ENCODE results near the gene IMP4.

The IMP4 gene

GRCh38 chr2:130342533-130343275 lies at the start of gene IMP4:
Gene IMP4, plus strand, starts transcription at chr2:130342897. Its CDS starts 36 bp downstream, at chr2:130342933.
- Mint-ChIP-seq H3K27me3 (ENCODE audit: low read depth) (no peaks in the 10 kb centered on the region), H3K4me3 (peak within 1 kb of the TSS; percentile 97 to 100 (median 99)), H3K9me3 (no peaks in the 10 kb centered on the region), H3K27ac (peak within 1 kb of the TSS; percentile 97 to 99 (median 99)), H3K4me1 (peaks cover 16% of the 10 kb centered on the region), H3K36me3 (ENCODE audit: low read depth) (peaks cover 47% of the 10 kb centered on the region)
- peak; percentile 21 to 40 (median 25) for TF ChIP-seq CTCF (IDR thresholded peaks at IDR 0.05; ENCODE audit: unreplicated experiment in 3 of 3)

GRCh38 chr2:130300258-130300969 lies 42.3 kb upstream of the IMP4 start:
- H3K4me3 Mint-ChIP-seq: no peak overlapping the region
- H3K9me3 Mint-ChIP-seq: no peaks in the 10 kb centered on the region
- H3K27me3 Mint-ChIP-seq (ENCODE audit: low read depth): peaks cover 44% of the 10 kb centered on the region
- no peaks in the 10 kb centered on the region for H3K36me3 Mint-ChIP-seq (ENCODE audit: low read depth)
- no peak for TF ChIP-seq CTCF (IDR thresholded peaks at IDR 0.05; ENCODE audit: unreplicated experiment in 3 of 3)
- H3K27ac Mint-ChIP-seq: no peak overlapping the region
- H3K4me1 Mint-ChIP-seq: no peaks in the 10 kb centered on the region

GRCh38 chr2:130300970-130301348 lies 41.7 kb upstream of the IMP4 start:
- no peaks in the 10 kb centered on the region for H3K36me3 Mint-ChIP-seq (ENCODE audit: low read depth)
- peaks cover 44% of the 10 kb centered on the region for H3K27me3 Mint-ChIP-seq (ENCODE audit: low read depth)
- no peaks in the 10 kb centered on the region for H3K4me1 Mint-ChIP-seq
- no peak for TF ChIP-seq CTCF (IDR thresholded peaks at IDR 0.05; ENCODE audit: unreplicated experiment in 3 of 3)
- no peak overlapping the region for H3K27ac Mint-ChIP-seq
- H3K4me3 Mint-ChIP-seq: no peak overlapping the region
- H3K9me3 Mint-ChIP-seq: no peaks in the 10 kb centered on the region

GRCh38 chr2:130302164-130302886 lies 40.4 kb upstream of the IMP4 start:
- Mint-ChIP-seq H3K4me3 (no peak overlapping the region), H3K27me3 (ENCODE audit: low read depth) (peaks cover 48% of the 10 kb centered on the region), H3K36me3 (ENCODE audit: low read depth) (no peaks in the 10 kb centered on the region), H3K4me1 (no peaks in the 10 kb centered on the region), H3K27ac (no peak overlapping the region), H3K9me3 (no peaks in the 10 kb centered on the region)
- TF ChIP-seq CTCF (IDR thresholded peaks at IDR 0.05; ENCODE audit: unreplicated experiment in 3 of 3): no peak

GRCh38 chr2:130303169-130303568 lies 39.5 kb upstream of the IMP4 start:
- Mint-ChIP-seq H3K27me3 (ENCODE audit: low read depth) (peaks cover 44% of the 10 kb centered on the region), H3K4me1 (no peaks in the 10 kb centered on the region), H3K36me3 (ENCODE audit: low read depth) (no peaks in the 10 kb centered on the region), H3K9me3 (no peaks in the 10 kb centered on the region), H3K4me3 (no peak overlapping the region), H3K27ac (no peak overlapping the region)
- TF ChIP-seq CTCF (IDR thresholded peaks at IDR 0.05; ENCODE audit: unreplicated experiment in 3 of 3): no peak

Measured in nephron (organoid).